GM18526 (cell line): ENCODE results near the gene KLHDC7B.

Source experiments
- POLR2A ChIP-seq: IDR thresholded peaks from 3 replicates; pipeline ENCODE4 v1.6.1; 2011; ENCODE audit not compliant: insufficient read length; ENCODE audit errors: extremely low read depth

Gene KLHDC7B

DNA sequence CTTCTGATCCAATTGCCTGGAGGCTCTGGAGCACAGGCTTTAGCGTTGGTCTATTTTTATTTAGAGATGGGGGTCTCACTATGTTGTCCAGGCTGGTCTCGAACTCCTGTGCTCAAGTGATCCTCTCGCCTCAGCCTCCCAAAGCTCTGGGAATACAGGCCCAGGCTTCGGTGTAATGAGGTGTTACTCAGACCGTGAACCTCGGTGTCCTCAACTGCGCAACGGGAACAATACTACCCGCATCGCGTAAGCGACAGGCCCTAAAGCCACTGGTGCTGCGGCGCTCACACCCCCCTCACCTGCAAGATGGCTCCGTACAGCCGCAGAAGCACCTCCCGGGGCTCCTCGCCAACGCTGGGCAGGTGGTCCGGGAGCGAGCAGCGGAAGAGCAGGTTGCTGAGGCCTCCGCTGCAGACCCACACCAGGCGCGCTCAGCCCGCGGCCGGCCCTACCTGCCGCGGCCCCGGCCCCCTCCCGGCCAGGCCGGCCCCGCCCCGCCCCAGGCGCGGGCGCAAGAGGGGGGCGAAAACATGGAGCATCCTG is 36.3 kb downstream of the KLHDC7B start:
- no peak for TF ChIP-seq POLR2A

DNA sequence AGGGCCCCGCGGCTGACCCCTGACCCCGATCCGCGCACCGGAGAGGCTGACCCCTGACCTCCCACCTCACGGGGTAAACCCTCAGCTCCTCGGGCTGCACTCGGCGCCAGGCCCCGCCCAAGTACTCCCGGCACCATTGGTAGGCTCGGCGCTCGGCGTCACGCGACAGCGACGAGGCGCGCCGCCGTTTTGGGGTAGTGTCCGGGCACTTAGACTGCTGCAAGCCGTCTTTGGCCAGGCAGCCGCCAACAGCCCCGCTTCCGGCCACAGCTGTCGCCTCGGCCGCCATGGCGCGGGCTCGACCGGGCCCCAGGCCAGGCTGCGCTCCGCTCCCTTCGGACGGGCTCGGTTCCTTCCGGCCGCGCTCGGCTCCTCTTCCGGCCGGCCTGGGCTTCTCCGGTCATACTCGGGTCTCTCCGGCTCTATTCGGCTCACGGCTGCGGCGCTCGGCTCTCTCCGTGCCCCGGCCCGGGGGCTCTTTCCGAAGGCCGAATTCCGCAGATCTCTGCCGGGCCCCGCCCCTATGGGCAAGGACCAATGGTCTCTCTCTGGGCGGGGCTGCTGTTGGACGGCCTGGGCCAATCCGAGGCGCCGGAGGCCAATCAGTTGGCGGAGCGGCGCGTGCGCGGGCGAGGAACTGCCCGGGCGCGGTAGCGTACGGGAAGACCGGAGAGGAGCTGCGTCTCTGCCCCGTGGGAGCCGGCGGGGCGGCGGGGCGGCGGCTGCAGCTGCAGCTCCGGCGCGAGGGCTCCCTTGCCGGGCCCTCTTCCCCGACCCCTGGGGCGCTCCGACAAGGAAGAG is 37.0 kb downstream of the KLHDC7B start, which contains the start of gene CHKB:
CHKB (minus strand) TSS at position 357 of the 801 bp plus-strand sequence; CDS start at position 289, 68 bp downstream.
- peak; percentile 75 for TF ChIP-seq POLR2A

- TF ChIP-seq POLR2A = peak; percentile 7
Observed at GRCh38 chr22:50583294-50583861, 37.7 kb downstream of the KLHDC7B start.

GRCh38 chr22:50584106-50585096 is 38.7 kb downstream of the KLHDC7B start:
- no peak for TF ChIP-seq POLR2A

DNA sequence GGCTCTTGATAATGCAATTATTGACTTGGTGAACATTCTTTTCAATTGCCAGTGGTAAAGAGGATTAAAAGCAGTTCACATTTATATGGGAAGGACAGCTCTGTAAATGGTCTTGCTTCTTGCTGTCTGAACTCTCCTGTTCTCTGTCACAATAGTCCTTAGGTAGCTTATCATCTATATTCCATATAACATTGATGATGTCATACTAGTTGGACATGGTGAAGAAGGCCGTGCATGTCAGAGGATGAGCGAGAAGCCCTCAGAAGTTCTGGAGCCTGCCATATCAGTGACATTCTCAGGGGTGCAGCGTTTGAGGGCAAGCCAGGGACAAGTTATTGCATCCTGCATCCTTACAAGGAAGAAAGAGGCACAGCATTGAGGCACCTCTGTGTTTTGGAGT is 39.5 kb downstream of the KLHDC7B start:
- TF ChIP-seq POLR2A = no peak

- no peak for TF ChIP-seq POLR2A
Observed at GRCh38 chr22:50585781-50586180, 40.1 kb downstream of the KLHDC7B start.

- no peak for TF ChIP-seq POLR2A
Observed at GRCh38 chr22:50586416-50586815, 40.7 kb downstream of the KLHDC7B start.

DNA sequence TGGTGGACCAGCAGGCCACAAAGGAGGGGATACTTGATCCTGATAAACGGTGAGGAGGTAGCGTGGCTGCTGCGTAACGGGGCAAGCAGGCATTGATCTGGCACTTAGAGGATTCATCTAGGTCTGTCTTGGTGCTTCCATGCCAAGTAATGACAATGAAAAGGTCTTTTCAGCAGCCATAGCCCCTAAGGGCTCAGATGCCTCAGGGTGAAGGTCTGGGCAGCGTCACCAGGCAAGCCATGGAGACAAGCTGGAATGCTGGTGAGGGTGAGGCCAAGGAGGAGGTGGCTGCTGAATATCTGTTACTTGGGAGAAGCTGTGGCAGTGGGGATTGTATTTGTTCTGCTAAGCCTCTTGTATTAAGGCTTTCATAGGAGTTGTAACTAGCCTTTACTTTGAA is 41.7 kb downstream of the KLHDC7B start:
- no peak for TF ChIP-seq POLR2A

DNA sequence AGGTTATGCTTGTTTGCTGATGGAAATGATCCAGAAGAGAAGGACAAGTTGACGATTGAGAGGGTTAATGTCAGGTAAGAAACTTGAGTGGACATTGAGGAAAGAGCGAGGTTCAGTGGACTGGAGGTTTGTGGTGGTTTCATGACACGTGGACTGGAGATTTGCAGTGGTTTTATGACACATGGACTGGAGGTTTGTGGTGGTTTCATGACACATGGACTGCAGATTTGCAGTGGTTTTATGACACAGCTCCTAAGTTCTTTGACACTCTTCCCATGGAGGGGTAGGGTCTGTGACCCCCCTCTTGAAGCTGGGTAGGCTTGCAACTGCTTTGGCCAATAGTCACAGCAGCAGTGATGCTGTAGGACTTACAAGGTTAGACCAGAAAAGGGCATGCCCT is 49.5 kb downstream of the KLHDC7B start:
- no peak for TF ChIP-seq POLR2A

GRCh38 chr22:50597097-50597496 is 51.4 kb downstream of the KLHDC7B start:
- no peak for TF ChIP-seq POLR2A

- TF ChIP-seq POLR2A = no peak
Observed at GRCh38 chr22:50599816-50600455, 54.2 kb downstream of the KLHDC7B start.

GRCh38 chr22:50600538-50600937 is 54.8 kb downstream of the KLHDC7B start, which contains the start of gene MAPK8IP2:
Gene MAPK8IP2 (plus strand): TSS chr22:50600793. CDS start chr22:50600819, 26 bp downstream.
- TF ChIP-seq POLR2A = no peak
